Measurements from ENCODE around the gene TTYH3. TPM values are rescaled to one million over a fixed set of nuclear protein-coding genes. Genes with fewer than 3 reads are reported as not detected.

TTYH3 gene
- total RNA-seq, 1 donor from 2014 or later: 106 TPM

DNA sequence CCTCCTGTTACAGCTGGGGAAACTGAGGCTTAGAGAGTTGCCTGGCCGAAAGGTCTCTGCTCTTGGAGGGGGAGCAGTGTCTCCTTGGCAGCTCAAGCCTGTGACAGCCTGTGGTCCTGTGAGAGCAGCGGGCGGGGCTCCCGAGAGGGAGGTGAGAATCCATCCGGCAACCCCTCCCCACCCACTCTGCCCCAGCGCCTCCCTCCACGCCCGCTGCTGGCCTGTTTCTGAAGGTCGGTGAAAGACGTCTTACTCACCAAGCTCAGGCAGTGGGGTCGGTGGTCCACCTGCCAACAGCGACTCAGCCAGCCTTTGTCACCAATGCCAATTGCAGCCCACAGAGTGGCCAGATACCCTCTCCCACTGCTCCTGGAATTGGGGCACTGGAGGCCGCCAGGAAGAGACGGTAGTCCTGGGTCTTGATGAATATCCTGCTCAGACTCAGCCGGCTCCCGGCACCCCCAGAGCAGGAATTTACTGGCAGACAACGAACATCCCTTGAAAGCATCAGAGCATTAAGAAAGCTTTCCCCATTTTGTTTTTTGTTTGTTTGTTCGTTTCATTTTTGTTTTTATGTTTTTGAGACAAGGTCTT, 7.4 kb upstream of the TTYH3 start:
- TF ChIP-seq, protein P1, sequence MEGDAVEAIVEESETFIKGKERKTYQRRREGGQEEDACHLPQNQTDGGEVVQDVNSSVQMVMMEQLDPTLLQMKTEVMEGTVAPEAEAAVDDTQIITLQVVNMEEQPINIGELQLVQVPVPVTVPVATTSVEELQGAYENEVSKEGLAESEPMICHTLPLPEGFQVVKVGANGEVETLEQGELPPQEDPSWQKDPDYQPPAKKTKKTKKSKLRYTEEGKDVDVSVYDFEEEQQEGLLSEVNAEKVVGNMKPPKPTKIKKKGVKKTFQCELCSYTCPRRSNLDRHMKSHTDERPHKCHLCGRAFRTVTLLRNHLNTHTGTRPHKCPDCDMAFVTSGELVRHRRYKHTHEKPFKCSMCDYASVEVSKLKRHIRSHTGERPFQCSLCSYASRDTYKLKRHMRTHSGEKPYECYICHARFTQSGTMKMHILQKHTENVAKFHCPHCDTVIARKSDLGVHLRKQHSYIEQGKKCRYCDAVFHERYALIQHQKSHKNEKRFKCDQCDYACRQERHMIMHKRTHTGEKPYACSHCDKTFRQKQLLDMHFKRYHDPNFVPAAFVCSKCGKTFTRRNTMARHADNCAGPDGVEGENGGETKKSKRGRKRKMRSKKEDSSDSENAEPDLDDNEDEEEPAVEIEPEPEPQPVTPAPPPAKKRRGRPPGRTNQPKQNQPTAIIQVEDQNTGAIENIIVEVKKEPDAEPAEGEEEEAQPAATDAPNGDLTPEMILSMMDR (IDR thresholded peaks at IDR 0.05; ENCODE audit: insufficient read depth, low read length, poor library complexity, severe bottlenecking): no peak
- Histone ChIP-seq H3K36me3 (ENCODE audit: control insufficient read depth, insufficient read depth, low read length) (no peaks in the 10 kb centered on the region), H3K27me3 (ENCODE audit: control insufficient read depth, insufficient read depth, low read length) (no peaks in the 10 kb centered on the region), H3K4me3 (ENCODE audit: low read depth, low read length) (no peak overlapping the region)
- no peak for DNase-seq (ENCODE audit: low read depth)

DNA sequence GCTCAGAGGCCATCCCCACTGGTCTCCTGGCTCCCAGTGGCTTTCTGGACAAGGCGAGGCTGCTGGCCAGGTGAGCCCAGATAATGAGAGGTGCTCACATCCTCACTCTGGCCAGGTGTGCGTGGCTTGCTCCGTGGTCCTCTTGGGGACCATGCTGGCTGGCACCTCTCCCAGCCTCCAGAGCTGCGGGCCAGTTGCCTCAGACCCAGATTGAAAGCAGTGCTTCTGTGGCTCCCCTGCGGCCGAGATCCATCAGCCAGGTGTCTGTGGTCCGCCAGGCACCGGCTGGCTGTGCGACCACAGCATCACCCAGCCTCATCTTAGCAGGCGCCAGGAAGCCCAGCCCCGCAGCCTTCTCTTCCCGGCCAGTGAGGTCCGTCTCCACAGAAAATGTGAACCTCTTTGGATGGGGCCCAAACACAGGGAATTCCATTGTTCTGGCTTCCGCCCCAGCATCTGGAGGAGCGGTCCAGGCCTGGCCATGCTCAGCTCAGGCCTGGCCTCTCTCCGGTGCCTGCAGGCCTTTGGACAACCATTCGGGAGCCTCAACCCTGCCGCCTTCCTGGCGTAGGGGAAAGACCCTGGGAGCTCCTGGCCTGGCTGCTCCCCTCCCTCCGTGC, 5.2 kb upstream of the TTYH3 start:
- Histone ChIP-seq H3K27me3 (ENCODE audit: control insufficient read depth, insufficient read depth, low read length) (no peaks in the 10 kb centered on the region), H3K4me3 (ENCODE audit: low read depth, low read length) (no peak overlapping the region), H3K36me3 (ENCODE audit: control insufficient read depth, insufficient read depth, low read length) (no peaks in the 10 kb centered on the region)
- no peak for DNase-seq (ENCODE audit: low read depth)
- TF ChIP-seq, protein P1 (IDR thresholded peaks at IDR 0.05; ENCODE audit: insufficient read depth, low read length, poor library complexity, severe bottlenecking): no peak

DNA sequence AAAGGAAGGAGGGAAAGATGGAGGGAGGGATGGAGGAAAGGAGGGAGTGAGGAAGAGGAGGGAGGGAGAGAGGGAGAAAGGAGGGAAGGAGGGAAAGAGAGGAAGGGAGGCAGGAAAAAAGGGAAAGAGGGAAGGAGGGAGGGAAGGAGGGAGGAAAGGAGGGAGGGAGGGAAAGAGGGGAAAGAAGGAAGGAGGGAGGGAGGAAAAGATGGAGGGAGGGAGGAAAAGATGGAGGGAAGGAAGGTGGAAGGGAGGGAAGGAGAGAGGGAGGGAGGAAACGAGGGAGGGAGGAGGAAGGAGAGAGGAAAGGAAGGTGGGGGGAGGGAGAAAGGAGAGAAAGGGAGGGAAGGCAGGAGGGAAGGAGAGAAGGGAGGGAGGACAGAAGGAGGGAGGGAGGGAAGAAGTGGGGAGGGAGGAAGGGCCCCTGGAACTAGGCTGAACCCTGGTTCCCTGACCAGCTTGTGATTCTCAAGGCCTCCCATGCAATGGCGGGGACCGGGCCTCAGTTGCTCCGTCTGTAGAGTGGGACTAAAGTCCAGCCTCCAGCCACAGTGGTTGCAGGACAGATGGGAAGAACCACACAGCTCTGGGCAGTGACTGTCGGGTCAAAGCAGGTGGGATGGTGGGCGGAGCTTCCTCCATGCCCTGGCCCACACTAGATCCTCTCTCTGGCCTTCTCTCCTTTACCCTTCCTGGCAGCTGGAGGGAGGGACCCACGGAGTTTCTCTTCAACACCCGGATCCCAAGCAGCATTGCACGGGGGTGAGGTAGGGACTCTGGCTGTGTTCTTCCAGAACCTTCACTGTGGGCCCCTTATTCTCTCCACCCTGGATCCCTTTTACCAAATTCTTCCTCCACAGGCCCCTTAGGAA, 4.3 kb upstream of the TTYH3 start:
- Histone ChIP-seq H3K27me3 (ENCODE audit: control insufficient read depth, insufficient read depth, low read length) (no peaks in the 10 kb centered on the region), H3K36me3 (ENCODE audit: control insufficient read depth, insufficient read depth, low read length) (no peaks in the 10 kb centered on the region), H3K4me3 (ENCODE audit: low read depth, low read length) (no peak overlapping the region)
- no peak for DNase-seq (ENCODE audit: low read depth)
- TF ChIP-seq, protein P1 (IDR thresholded peaks at IDR 0.05; ENCODE audit: insufficient read depth, low read length, poor library complexity, severe bottlenecking): no peak

DNA sequence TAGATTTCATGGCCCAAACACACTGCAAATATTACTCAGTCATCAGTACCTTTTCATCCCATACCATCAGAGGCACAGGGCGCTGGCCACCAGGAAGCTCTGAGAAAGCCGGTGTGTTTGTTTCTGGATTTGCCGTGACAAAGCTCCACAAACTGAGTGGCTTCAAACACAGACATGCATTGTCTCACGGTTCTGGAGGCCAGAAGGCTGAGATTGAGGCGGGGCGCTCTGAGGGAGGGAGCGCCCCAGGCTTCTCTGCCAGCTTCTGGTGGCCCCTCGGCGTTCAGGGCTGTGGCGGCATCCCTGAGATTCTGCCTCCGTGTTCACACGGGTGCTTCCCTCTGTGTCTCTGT, 3.7 kb upstream of the TTYH3 start:
- no peak for DNase-seq (ENCODE audit: low read depth)
- H3K27me3 ChIP-seq (ENCODE audit: control insufficient read depth, insufficient read depth, low read length): no peaks in the 10 kb centered on the region
- H3K36me3 ChIP-seq (ENCODE audit: control insufficient read depth, insufficient read depth, low read length): no peaks in the 10 kb centered on the region
- TF ChIP-seq, protein P1 (IDR thresholded peaks at IDR 0.05; ENCODE audit: insufficient read depth, low read length, poor library complexity, severe bottlenecking): no peak
- no peak overlapping the region for H3K4me3 ChIP-seq (ENCODE audit: low read depth, low read length)

DNA sequence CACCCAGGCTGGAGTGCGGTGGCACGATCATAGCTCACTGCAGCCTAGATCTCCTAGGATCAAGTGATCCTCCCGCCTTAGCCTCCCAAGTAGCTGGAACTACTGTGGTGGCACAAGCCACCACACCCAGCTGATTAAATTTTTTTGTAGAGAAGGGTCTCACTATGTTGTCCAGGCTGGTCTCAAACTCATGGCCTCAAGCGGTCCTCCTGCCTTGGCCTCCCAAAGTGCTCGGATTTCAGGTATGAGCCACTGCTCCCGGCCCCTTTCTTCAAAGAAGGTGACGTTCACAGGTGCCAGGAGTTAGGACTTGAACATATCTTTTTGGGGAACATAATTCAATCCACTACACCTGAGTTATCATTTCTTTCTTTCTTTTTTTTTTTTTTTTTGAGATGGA, 2.9 kb upstream of the TTYH3 start:
- Histone ChIP-seq H3K27me3 (ENCODE audit: control insufficient read depth, insufficient read depth, low read length) (no peaks in the 10 kb centered on the region), H3K4me3 (ENCODE audit: low read depth, low read length) (no peak overlapping the region), H3K36me3 (ENCODE audit: control insufficient read depth, insufficient read depth, low read length) (no peaks in the 10 kb centered on the region)
- TF ChIP-seq, protein P1 (IDR thresholded peaks at IDR 0.05; ENCODE audit: insufficient read depth, low read length, poor library complexity, severe bottlenecking): no peak
- DNase-seq (ENCODE audit: low read depth): no peak

All from kidney epithelial cell (primary cell).